GM19455 (cell line): ENCODE data around the gene RNU5B-1.
"Not testable (repeated sequence)": the region's sequence is repeated elsewhere in the genome, so short reads cannot be mapped to it uniquely, and the experiment has no call there.

Experiments
- ATAC-seq: cut with Tn5 transposase; IDR thresholded peaks from one replicate; pipeline ENCODE4 v1.9.1; 2021; ENCODE audit not compliant: unreplicated experiment

RNU5B-1 gene

GRCh38 chr15:65304381-65305149 lies at the start of gene RNU5B-1:
Gene RNU5B-1 (plus strand): TSS chr15:65304677.
- peak; percentile 70 for ATAC-seq

- ATAC-seq: no peak
Measured at GRCh38 chr15:65254758-65255157, 49.7 kb upstream of the RNU5B-1 start.

- ATAC-seq: no peak
Measured at GRCh38 chr15:65255486-65256140, 48.9 kb upstream of the RNU5B-1 start.

GRCh38 chr15:65258375-65259262 lies 45.9 kb upstream of the RNU5B-1 start:
- ATAC-seq: no peak

GRCh38 chr15:65259367-65259797 lies 45.1 kb upstream of the RNU5B-1 start:
- no peak for ATAC-seq

GRCh38 chr15:65260968-65261367 lies 43.5 kb upstream of the RNU5B-1 start:
- no peak for ATAC-seq

- no peak for ATAC-seq
Measured at GRCh38 chr15:65263313-65263712, 41.2 kb upstream of the RNU5B-1 start.

GRCh38 chr15:65264863-65265430 lies 39.5 kb upstream of the RNU5B-1 start:
- no peak for ATAC-seq

GRCh38 chr15:65266469-65266868 lies 38.0 kb upstream of the RNU5B-1 start:
- no peak for ATAC-seq

GRCh38 chr15:65268411-65268810 lies 36.1 kb upstream of the RNU5B-1 start:
- no peak for ATAC-seq

GRCh38 chr15:65270811-65271545 lies 33.5 kb upstream of the RNU5B-1 start:
- ATAC-seq: not testable (repeated sequence)

- ATAC-seq: no peak
Measured at GRCh38 chr15:65275104-65275727, 29.3 kb upstream of the RNU5B-1 start.

- no peak for ATAC-seq
Measured at GRCh38 chr15:65275728-65276126, 28.8 kb upstream of the RNU5B-1 start.

- ATAC-seq: no peak
Measured at GRCh38 chr15:65277015-65277414, 27.5 kb upstream of the RNU5B-1 start.

- ATAC-seq: no peak
Measured at GRCh38 chr15:65278480-65278879, 26.0 kb upstream of the RNU5B-1 start.

- no peak for ATAC-seq
Measured at GRCh38 chr15:65285291-65286068, 19.0 kb upstream of the RNU5B-1 start.

- ATAC-seq: peak; percentile 42
Measured at GRCh38 chr15:65286069-65286703, 18.3 kb upstream of the RNU5B-1 start.

GRCh38 chr15:65286704-65287519 lies 17.6 kb upstream of the RNU5B-1 start, which contains the start of gene PARP16:
Gene PARP16 (minus strand): TSS chr15:65286883. CDS start chr15:65286426, 457 bp downstream.
- peak; percentile 82 for ATAC-seq
